Natural killer cell treated with Interleukin-12 subunit alpha and Interleukin-12 subunit beta and Interleukin-15 and Interleukin-18, amount 100 ng/mL, for 72 hours (primary cell): Measurements from ENCODE around the gene CMTR2. TPM values are rescaled to one million over a fixed set of nuclear protein-coding genes. Genes with fewer than 3 reads are reported as not detected.

Experiments used
- total RNA-seq, 2 donors: library from RNA; stranded (reverse); gene quantifications; one replicate each; pipeline ENCODE4 v1.2.3, GENCODE V29; 2022

CMTR2 gene
- total RNA-seq, 2 donors from 2014 or later, result 16.6 to 23.8 TPM

Other genes starting within 250 kb of the CMTR2 start
- not detected for gene HYDIN, start 58.7 kb downstream of the CMTR2 start, total RNA-seq
- not detected for gene CALB2, start 69.3 kb upstream of the CMTR2 start, total RNA-seq
- not detected for gene TLE7, start 152.7 kb upstream of the CMTR2 start, total RNA-seq
- gene ZNF23, start 172.8 kb upstream of the CMTR2 start, total RNA-seq, result 10 to 100 TPM; 10.4 to 13.1 TPM
- 1 to 10 TPM; 3.4 to 4.4 TPM for gene ZNF19, start 199.9 kb upstream of the CMTR2 start, total RNA-seq
- not detected for gene CHST4, start 237.0 kb upstream of the CMTR2 start, total RNA-seq